Suprapubic skin (tissue), 4 donors: Measurements from ENCODE around the gene TRMT10C.

Source experiments
- CTCF ChIP-seq, 2 donors: fragments of 200-600 bp in 1 of 2; fragments of 450-650 bp in 1 of 2; sonication (generic) in 1 of 2; IDR thresholded peaks; one replicate each; pipeline ENCODE4 v1.5.1; 2016 to 2019; ENCODE audit warnings: antibody characterized with exemption in 2 of 2, mild to moderate bottlenecking in 1 of 2, moderate library complexity in 1 of 2
- EP300 ChIP-seq: sonication (generic); formaldehyde crosslinking; IDR thresholded peaks from one replicate; pipeline ENCODE4 v1.6.1; 2017; ENCODE audit warnings: antibody characterized with exemption
- POLR2A ChIP-seq, 2 donors: fragments of 450-650 bp; IDR thresholded peaks; one replicate each; pipeline ENCODE4 v1.6.1; 2017; ENCODE audit warnings: antibody characterized with exemption in 2 of 2, mild to moderate bottlenecking in 2 of 2, moderate library complexity in 2 of 2
- POLR2AphosphoS5 ChIP-seq, 3 donors: sonication (generic); formaldehyde crosslinking; IDR thresholded peaks; one replicate each; pipeline ENCODE4 v1.6.1; 2017; ENCODE audit warnings: antibody characterized with exemption in 3 of 3

GRCh38 chr3:101574388-101575112 is 12.9 kb downstream of the TRMT10C start:
- TF ChIP-seq POLR2A (IDR thresholded peaks at IDR 0.05) (no peak), CTCF (IDR thresholded peaks at IDR 0.05) (no peak), POLR2AphosphoS5 (IDR thresholded peaks at IDR 0.05) (no peak), EP300 (no peak)
